Prostate gland (tissue), 2 donors: Measurements from ENCODE around the gene SH3PXD2B. TPM values are rescaled to one million over a fixed set of nuclear protein-coding genes. Genes with fewer than 3 reads are reported as not detected.

Source experiments
- DNase-seq: peaks from one replicate; pipeline ENCODE4 v3.0.0-alpha.2; 2019; ENCODE audit warnings: low spot score
- H3K27ac ChIP-seq, 2 donors: fragments of 200-600 bp; sonication (generic); 2 replicates each; pipeline ENCODE4 v1.5.1; 2017 to 2019
- H3K27me3 ChIP-seq: fragments of 200-600 bp; sonication (generic); replicated peaks from 2 replicates; pipeline ENCODE4 v1.5.1; 2019; ENCODE audit not compliant: insufficient read depth
- H3K36me3 ChIP-seq, 2 donors: fragments of 200-600 bp; sonication (generic); 1 replicate in 1 of 2; 2 replicates in 1 of 2; pipeline versions ENCODE4 v1.5.1 to v1.8.1; 2017 to 2019
- H3K4me1 ChIP-seq: fragments of 200-600 bp; sonication (generic); replicated peaks from 2 replicates; pipeline ENCODE4 v1.5.1; 2019
- H3K4me3 ChIP-seq, 2 donors: fragments of 200-600 bp; sonication (generic); 2 replicates each; pipeline ENCODE4 v1.5.1; 2017 to 2019
- H3K9me3 ChIP-seq: fragments of 200-600 bp; sonication (generic); 2 replicates; pipeline ENCODE4 v1.5.1; 2017
- POLR2A ChIP-seq: fragments of 450-650 bp; IDR thresholded peaks from one replicate; pipeline ENCODE4 v1.6.1; 2016; ENCODE audit warnings: antibody characterized with exemption, mild to moderate bottlenecking
- POLR2AphosphoS5 ChIP-seq: sonication (generic); formaldehyde crosslinking; IDR thresholded peaks from one replicate; pipeline ENCODE4 v1.6.1; 2017; ENCODE audit warnings: antibody characterized with exemption
- WGBS: methylation state at CpG from one replicate; pipeline ENCODE4 v1.1.5; 2018; 5-methylcytosine and 5-hydroxymethylcytosine counted together
- intact Hi-C: fragments of 100-400 bp; cut with DNase I; formaldehyde crosslinking; loops from one replicate; pipeline ENCODE4 v1.14.2; 2022
- total RNA-seq, 2 donors: library from RNA; depleted of rRNA; stranded (reverse); fragments of >200 nt; gene quantifications; one replicate each; pipeline ENCODE4 v1.1.0, GENCODE V29; 2016
- TF ChIP-seq, protein P1 (sequence below), 4 experiments: fragments of 200-600 bp in 2 of 4; fragments of 450-650 bp in 2 of 4; sonication (generic) in 2 of 4; IDR thresholded peaks; 1 replicate in 3 of 4; 2 replicates in 1 of 4; pipeline ENCODE4 v1.5.1; 2016 to 2019; ENCODE audit warnings: antibody characterized with exemption in 4 of 4, mild to moderate bottlenecking in 2 of 4, moderate library complexity in 2 of 4

The SH3PXD2B gene
- total RNA-seq, 2 donors from 2014 or later, result 15.8 to 38.0 TPM

GRCh38 chr5:172425402-172425801, 28.9 kb downstream of the SH3PXD2B start:
- DNase-seq, result no peak
- intact Hi-C loops, result no loop called here
- H3K9me3 ChIP-seq, result no peaks in the 10 kb centered on the region
- H3K4me1 ChIP-seq, result no peaks in the 10 kb centered on the region
- H3K36me3 ChIP-seq, result no peaks in the 10 kb centered on the region
- WGBS, result 61% methylated on average over 12 of the region's 12 CpGs
- H3K4me3 ChIP-seq, result no peak overlapping the region
- H3K27ac ChIP-seq, result peak overlapping the region; percentile 62 to 69
- no peaks in the 10 kb centered on the region for H3K27me3 ChIP-seq
- TF ChIP-seq POLR2A, result no peak
- no peak for TF ChIP-seq POLR2AphosphoS5
- TF ChIP-seq, protein P1, sequence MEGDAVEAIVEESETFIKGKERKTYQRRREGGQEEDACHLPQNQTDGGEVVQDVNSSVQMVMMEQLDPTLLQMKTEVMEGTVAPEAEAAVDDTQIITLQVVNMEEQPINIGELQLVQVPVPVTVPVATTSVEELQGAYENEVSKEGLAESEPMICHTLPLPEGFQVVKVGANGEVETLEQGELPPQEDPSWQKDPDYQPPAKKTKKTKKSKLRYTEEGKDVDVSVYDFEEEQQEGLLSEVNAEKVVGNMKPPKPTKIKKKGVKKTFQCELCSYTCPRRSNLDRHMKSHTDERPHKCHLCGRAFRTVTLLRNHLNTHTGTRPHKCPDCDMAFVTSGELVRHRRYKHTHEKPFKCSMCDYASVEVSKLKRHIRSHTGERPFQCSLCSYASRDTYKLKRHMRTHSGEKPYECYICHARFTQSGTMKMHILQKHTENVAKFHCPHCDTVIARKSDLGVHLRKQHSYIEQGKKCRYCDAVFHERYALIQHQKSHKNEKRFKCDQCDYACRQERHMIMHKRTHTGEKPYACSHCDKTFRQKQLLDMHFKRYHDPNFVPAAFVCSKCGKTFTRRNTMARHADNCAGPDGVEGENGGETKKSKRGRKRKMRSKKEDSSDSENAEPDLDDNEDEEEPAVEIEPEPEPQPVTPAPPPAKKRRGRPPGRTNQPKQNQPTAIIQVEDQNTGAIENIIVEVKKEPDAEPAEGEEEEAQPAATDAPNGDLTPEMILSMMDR (IDR thresholded peaks at IDR 0.05), result no peak

DNA sequence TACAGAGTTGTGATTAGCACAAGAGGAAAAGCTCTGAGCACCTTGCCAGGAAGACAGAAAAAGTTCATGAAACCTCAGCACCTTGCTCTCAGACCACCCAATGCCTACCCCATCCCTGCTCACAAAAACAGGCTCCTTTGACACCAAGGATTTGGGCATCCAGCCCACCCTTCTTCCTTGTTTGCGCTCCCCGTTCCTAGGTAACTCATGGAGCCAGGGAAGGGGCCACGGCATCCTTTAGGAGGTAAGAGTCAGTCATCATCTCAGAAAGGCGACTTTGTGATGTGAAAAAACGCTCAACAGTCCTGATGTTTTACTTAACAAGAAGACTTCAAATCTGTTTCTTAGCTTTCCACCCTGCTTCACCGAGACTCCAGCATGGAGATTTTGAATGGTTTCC, 29.5 kb downstream of the SH3PXD2B start:
- no peak for TF ChIP-seq POLR2AphosphoS5
- TF ChIP-seq, protein P1 (IDR thresholded peaks at IDR 0.05), result no peak
- TF ChIP-seq POLR2A, result no peak
- no peaks in the 10 kb centered on the region for H3K4me1 ChIP-seq
- DNase-seq, result no peak
- WGBS, result 76% methylated on average over 6 of the region's 6 CpGs
- H3K27ac ChIP-seq, result peak overlapping the region; percentile 62 to 69
- no peak overlapping the region for H3K4me3 ChIP-seq
- no peaks in the 10 kb centered on the region for H3K9me3 ChIP-seq
- no peaks in the 10 kb centered on the region for H3K36me3 ChIP-seq
- H3K27me3 ChIP-seq, result no peaks in the 10 kb centered on the region
- intact Hi-C loops, result no loop called here

GRCh38 chr5:172424111-172424490, 30.2 kb downstream of the SH3PXD2B start:
- Histone ChIP-seq H3K4me1 (peaks cover 6% of the 10 kb centered on the region), H3K9me3 (no peaks in the 10 kb centered on the region), H3K4me3 (no peak overlapping the region), H3K27ac (peak overlapping the region; percentile 62 to 69), H3K36me3 (no peaks in the 10 kb centered on the region), H3K27me3 (no peaks in the 10 kb centered on the region)
- intact Hi-C loops, result no loop called here
- WGBS, result 98% methylated on average over 3 of the region's 3 CpGs
- no peak for TF ChIP-seq POLR2AphosphoS5
- no peak for TF ChIP-seq POLR2A
- TF ChIP-seq, protein P1 (IDR thresholded peaks at IDR 0.05), result no peak
- DNase-seq, result no peak

DNA sequence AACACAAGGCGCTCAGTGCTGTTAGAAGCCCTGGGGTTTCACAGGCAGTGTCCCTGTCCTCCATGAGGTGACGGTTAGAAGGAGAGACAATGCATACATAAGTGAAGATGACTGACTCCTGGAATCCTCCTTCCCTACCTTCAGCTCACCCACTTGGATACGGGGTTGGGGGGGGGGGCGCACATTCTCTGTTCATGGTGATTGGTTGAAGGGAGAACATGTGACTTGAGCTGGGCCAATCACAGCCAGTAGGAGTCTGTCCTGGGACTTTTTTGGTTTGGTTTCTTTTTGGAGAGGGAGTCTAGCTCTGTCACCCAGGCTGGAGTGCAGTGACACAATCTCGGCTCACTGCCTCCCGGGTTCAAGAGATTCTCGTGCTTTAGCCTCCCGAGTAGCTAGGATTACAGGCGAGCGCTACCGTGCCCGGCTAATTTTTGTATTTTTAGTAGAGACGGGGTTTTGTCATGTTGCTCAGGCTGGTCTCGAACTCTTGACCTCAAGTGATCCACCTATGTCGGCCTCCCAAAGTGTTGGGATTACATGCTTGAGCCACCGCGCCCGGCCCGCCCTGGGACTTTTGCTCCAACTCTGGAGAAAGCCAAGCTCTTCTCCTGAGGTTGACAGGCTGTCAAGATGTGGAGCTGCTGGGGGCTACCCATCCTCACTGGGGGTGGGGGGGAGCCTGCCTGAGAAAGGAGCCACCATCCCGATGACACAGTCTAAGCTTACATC, 30.8 kb downstream of the SH3PXD2B start:
- Histone ChIP-seq H3K4me3 (no peak overlapping the region), H3K27ac (peak overlapping the region; percentile 62 to 69), H3K27me3 (no peaks in the 10 kb centered on the region), H3K36me3 (no peaks in the 10 kb centered on the region), H3K4me1 (peaks cover 6% of the 10 kb centered on the region), H3K9me3 (no peaks in the 10 kb centered on the region)
- TF ChIP-seq POLR2AphosphoS5, result no peak
- TF ChIP-seq POLR2A, result no peak
- TF ChIP-seq, protein P1 (IDR thresholded peaks at IDR 0.05), result no peak
- intact Hi-C loops, result no loop called here
- 96% methylated on average over 20 of the region's 20 CpGs for WGBS
- DNase-seq, result no peak

GRCh38 chr5:172422255-172422654, 32.1 kb downstream of the SH3PXD2B start:
- WGBS, result 95% methylated on average over 10 of the region's 10 CpGs
- Histone ChIP-seq H3K4me1 (peaks cover 6% of the 10 kb centered on the region), H3K4me3 (no peak overlapping the region), H3K36me3 (no peaks in the 10 kb centered on the region), H3K27ac (peak overlapping the region in 1 of 2 donors; percentile 18), H3K27me3 (no peaks in the 10 kb centered on the region), H3K9me3 (no peaks in the 10 kb centered on the region)
- DNase-seq, result no peak
- TF ChIP-seq POLR2A (no peak), POLR2AphosphoS5 (no peak)
- TF ChIP-seq, protein P1 (IDR thresholded peaks at IDR 0.05), result no peak
- intact Hi-C loops, result no loop called here
